ENCODE data around the gene HSD17B2.

The HSD17B2 gene

GRCh38 chr16:82020051-82020450 lies 15.0 kb upstream of the HSD17B2 start:
- DNase-seq: no peak

- DNase-seq: no peak
Observed at GRCh38 chr16:82023206-82023605, 11.8 kb upstream of the HSD17B2 start.

GRCh38 chr16:82024316-82024715 lies 10.7 kb upstream of the HSD17B2 start:
- DNase-seq: no peak

GRCh38 chr16:82024883-82025282 lies 10.2 kb upstream of the HSD17B2 start:
- DNase-seq: no peak

GRCh38 chr16:82027629-82028064 lies 7.4 kb upstream of the HSD17B2 start:
- DNase-seq: peak; percentile 8

GRCh38 chr16:82031116-82032084 lies 3.7 kb upstream of the HSD17B2 start:
- DNase-seq: peak; percentile 72

- no peak for DNase-seq
Observed at GRCh38 chr16:82033006-82033405, 2.0 kb upstream of the HSD17B2 start.

- DNase-seq: no peak
Observed at GRCh38 chr16:82033683-82034300, 1.3 kb upstream of the HSD17B2 start.

GRCh38 chr16:82037251-82037650 lies 2.2 kb downstream of the HSD17B2 start:
- no peak for DNase-seq

- peak; percentile 17 for DNase-seq
Observed at GRCh38 chr16:82037666-82038065, 2.6 kb downstream of the HSD17B2 start.

GRCh38 chr16:82040296-82040695 lies 5.2 kb downstream of the HSD17B2 start:
- no peak for DNase-seq

- no peak for DNase-seq
Observed at GRCh38 chr16:82041542-82041941, 6.5 kb downstream of the HSD17B2 start.

GRCh38 chr16:82042144-82042543 lies 7.1 kb downstream of the HSD17B2 start:
- no peak for DNase-seq

GRCh38 chr16:82042846-82043245 lies 7.8 kb downstream of the HSD17B2 start:
- DNase-seq: peak; percentile 51

- DNase-seq: peak; percentile 94
Observed at GRCh38 chr16:82043680-82044584, 8.9 kb downstream of the HSD17B2 start.

GRCh38 chr16:82044585-82044911 lies 9.5 kb downstream of the HSD17B2 start:
- DNase-seq: no peak

- no peak for DNase-seq
Observed at GRCh38 chr16:82045465-82045864, 10.4 kb downstream of the HSD17B2 start.

GRCh38 chr16:82046541-82046940 lies 11.5 kb downstream of the HSD17B2 start:
- DNase-seq: no peak

- no peak for DNase-seq
Observed at GRCh38 chr16:82046941-82047340, 11.9 kb downstream of the HSD17B2 start.

GRCh38 chr16:82047374-82047773 lies 12.3 kb downstream of the HSD17B2 start:
- no peak for DNase-seq

GRCh38 chr16:82047787-82048186 lies 12.7 kb downstream of the HSD17B2 start:
- no peak for DNase-seq

GRCh38 chr16:82049484-82049883 lies 14.4 kb downstream of the HSD17B2 start:
- no peak for DNase-seq

- no peak for DNase-seq
Observed at GRCh38 chr16:82050506-82050905, 15.5 kb downstream of the HSD17B2 start.

Measured in fibroblast of upper back skin (primary cell).